Temporal lobe (tissue), 1 donor: ENCODE data around the gene ING5. TPM values are rescaled to one million over a fixed set of nuclear protein-coding genes. Genes with fewer than 3 reads are reported as not detected.

Source experiments
- total RNA-seq: library from RNA; depleted of rRNA; stranded (reverse); fragments of >200 nt; gene quantifications from one replicate; pipeline ENCODE4 v1.2.3, GENCODE V29; 2014

The ING5 gene
- total RNA-seq, 1 donor from 2014 or later: 19.7 TPM

Other genes with a start within 250 kb of the ING5 start
- 127 TPM for gene STK25, start 193.5 kb upstream of the ING5 start, total RNA-seq
- 21.6 TPM for gene BOK, start 143.3 kb upstream of the ING5 start, total RNA-seq
- gene THAP4, start 64.9 kb upstream of the ING5 start, total RNA-seq: 12.0 TPM
- 38.4 TPM for gene ATG4B, start 64.3 kb upstream of the ING5 start, total RNA-seq
- gene DTYMK, start 15.2 kb upstream of the ING5 start, total RNA-seq: 9.6 TPM
- gene D2HGDH, start 32.6 kb downstream of the ING5 start, total RNA-seq: 10.1 TPM
- gene GAL3ST2, start 74.8 kb downstream of the ING5 start, total RNA-seq: 0.74 TPM
- gene NEU4, start 107.2 kb downstream of the ING5 start, total RNA-seq: 1.5 TPM
- gene PDCD1, start 156.9 kb downstream of the ING5 start, total RNA-seq: not detected
- 5.2 TPM for gene RTP5, start 167.7 kb downstream of the ING5 start, total RNA-seq